Kidney epithelial cell (primary cell): ENCODE measurements around the gene IQCH. TPM values are rescaled to one million over a fixed set of nuclear protein-coding genes. Genes with fewer than 3 reads are reported as not detected.

Source experiments
- DNase-seq: peaks from one replicate; pipeline ENCODE4 v3.0.0-alpha.2; 2010; ENCODE audit warnings: low read depth
- H3K27me3 ChIP-seq: 2 replicates; pipeline ENCODE4 v1.6.0; 2011; ENCODE audit warnings: low read length; ENCODE audit not compliant: control insufficient read depth, insufficient read depth
- H3K36me3 ChIP-seq: 2 replicates; pipeline ENCODE4 v1.5.1; 2011; ENCODE audit warnings: low read length; ENCODE audit not compliant: control insufficient read depth, insufficient read depth
- H3K4me3 ChIP-seq: 2 replicates; pipeline ENCODE4 v1.5.1; 2011; ENCODE audit warnings: low read depth, mild to moderate bottlenecking, control low read depth, low read length
- total RNA-seq: library from RNA; depleted of rRNA; stranded (reverse); fragments of >200 nt; gene quantifications from 2 replicates; pipeline ENCODE4 v1.2.3, GENCODE V29; 2015
- TF ChIP-seq, protein P1 (sequence below): IDR thresholded peaks from 2 replicates; pipeline ENCODE4 v1.5.1; 2011; ENCODE audit warnings: mild to moderate bottlenecking, moderate library complexity, low read length, control low read depth, inconsistent platforms; ENCODE audit not compliant: insufficient read depth, poor library complexity, severe bottlenecking

The IQCH gene
- total RNA-seq, 1 donor from 2014 or later: 6.3 TPM

DNA sequence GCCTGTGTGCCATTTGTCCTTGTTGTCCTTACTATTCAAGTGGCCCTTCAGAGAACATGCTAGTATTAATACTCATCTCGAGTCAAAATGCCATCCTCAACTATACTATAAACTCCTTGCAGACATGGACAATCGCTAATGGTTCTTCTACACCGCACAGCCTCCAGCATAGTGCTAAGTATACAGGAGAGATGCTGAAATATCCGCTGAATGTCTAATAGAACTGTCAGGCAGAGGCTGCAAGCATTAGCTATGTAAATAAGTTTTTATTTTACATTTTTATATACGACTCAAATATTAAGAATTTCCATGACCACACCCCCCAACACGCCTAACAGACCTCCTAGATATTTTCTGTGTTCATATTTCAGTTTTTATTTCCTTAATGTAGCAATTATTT is 39.5 kb upstream of the IQCH start:
- no peak for DNase-seq
- TF ChIP-seq, protein P1, sequence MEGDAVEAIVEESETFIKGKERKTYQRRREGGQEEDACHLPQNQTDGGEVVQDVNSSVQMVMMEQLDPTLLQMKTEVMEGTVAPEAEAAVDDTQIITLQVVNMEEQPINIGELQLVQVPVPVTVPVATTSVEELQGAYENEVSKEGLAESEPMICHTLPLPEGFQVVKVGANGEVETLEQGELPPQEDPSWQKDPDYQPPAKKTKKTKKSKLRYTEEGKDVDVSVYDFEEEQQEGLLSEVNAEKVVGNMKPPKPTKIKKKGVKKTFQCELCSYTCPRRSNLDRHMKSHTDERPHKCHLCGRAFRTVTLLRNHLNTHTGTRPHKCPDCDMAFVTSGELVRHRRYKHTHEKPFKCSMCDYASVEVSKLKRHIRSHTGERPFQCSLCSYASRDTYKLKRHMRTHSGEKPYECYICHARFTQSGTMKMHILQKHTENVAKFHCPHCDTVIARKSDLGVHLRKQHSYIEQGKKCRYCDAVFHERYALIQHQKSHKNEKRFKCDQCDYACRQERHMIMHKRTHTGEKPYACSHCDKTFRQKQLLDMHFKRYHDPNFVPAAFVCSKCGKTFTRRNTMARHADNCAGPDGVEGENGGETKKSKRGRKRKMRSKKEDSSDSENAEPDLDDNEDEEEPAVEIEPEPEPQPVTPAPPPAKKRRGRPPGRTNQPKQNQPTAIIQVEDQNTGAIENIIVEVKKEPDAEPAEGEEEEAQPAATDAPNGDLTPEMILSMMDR: no peak
- H3K4me3 ChIP-seq: no peak overlapping the region
- H3K27me3 ChIP-seq: no peaks in the 10 kb centered on the region
- no peaks in the 10 kb centered on the region for H3K36me3 ChIP-seq

DNA sequence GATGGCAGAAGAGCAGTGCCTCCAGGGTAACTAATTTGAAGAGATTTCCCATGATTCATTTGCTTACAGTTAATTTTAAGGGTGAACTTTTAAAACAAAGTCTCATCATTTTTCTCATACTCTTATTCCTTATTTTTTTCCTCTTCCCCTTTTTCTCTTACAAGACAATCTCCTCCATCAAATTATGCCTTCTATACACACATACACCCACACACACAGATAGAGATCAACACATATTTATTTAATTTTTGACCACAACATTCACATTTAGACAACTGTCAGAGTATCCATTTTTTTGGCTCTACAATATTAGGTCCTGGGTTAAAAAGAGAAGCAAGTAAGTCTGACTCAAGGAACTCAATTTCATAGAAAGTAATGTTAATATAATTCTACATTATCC is 37.7 kb upstream of the IQCH start:
- TF ChIP-seq, protein P1: no peak
- Histone ChIP-seq H3K4me3 (no peak overlapping the region), H3K36me3 (no peaks in the 10 kb centered on the region), H3K27me3 (no peaks in the 10 kb centered on the region)
- no peak for DNase-seq

DNA sequence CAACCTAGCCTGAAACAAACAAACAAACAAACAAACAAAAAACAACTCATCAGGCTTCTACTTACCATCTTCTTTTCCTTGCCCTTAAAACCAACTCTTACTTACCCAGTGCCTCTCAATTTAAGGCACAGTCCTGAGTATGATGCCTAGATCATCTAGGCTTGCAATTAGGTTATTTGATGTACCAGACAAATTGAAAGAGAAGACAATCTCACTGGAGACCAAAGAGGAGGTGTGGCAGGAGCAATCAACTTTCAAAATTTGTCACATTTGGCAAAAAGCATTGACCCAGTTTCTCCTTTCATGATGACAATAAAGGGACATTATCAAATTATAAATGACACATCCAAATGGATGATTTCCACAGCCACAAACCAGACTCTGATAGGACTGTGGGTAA is 36.2 kb upstream of the IQCH start:
- H3K36me3 ChIP-seq: no peaks in the 10 kb centered on the region
- no peak for DNase-seq
- H3K4me3 ChIP-seq: no peak overlapping the region
- no peaks in the 10 kb centered on the region for H3K27me3 ChIP-seq
- TF ChIP-seq, protein P1: no peak

DNA sequence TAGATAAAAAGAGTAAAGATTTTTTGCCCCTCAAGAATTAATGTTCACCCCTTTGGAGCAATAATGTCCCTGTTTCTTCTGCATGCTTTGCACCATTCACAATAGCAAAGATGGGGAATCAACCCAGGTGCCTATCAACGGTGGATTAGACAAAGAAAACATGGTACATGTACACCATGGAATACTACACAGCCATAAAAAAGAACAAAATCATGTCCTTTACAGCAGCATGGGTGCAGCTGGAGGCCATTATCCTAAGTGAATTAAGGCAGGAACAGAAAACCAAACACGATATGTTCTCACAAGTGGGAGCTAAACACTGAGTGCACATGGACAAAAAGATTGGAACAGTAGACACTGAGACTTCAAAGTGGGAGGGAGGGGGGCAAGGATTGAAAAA is 35.3 kb upstream of the IQCH start:
- no peak overlapping the region for H3K4me3 ChIP-seq
- TF ChIP-seq, protein P1: no peak
- no peak for DNase-seq
- H3K27me3 ChIP-seq: no peaks in the 10 kb centered on the region
- H3K36me3 ChIP-seq: no peaks in the 10 kb centered on the region

DNA sequence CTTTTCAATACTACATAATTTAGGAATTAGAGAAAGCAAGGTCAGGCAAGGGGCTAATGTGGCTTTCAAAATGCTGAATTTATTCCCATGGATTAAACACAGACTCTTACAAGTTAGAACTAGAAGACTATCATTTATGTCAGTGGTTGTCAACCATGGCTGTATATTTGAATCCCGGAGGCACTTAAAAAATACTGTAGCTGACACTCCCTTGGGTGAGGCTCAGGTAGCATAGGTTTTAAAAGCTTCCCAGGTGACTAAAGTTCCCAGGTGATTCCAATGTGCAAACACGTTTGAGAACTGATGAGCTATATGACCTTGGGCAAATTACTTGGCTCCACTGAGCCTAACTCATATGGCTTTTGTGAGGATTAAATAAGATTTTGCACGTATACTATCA is 29.7 kb upstream of the IQCH start:
- TF ChIP-seq, protein P1: no peak
- Histone ChIP-seq H3K36me3 (no peaks in the 10 kb centered on the region), H3K4me3 (no peak overlapping the region), H3K27me3 (no peaks in the 10 kb centered on the region)
- DNase-seq: no peak

DNA sequence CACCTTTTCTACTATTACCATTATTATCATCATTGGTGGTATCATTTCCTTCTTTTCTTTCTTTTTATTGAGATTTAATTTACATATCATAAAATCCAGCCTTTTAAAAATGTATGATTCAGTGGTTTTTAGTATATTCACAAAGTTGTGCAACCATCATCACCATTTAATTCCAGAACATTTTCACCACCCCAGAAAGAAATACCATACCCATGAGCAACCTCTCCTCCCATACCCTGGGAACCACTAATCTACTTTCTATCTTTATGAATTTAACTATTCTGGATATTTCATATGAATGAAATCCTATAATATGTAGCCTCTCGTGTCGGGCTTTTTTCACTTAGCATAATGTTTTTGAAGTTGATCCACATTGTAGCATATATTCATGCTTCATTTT is 29.2 kb upstream of the IQCH start:
- Histone ChIP-seq H3K27me3 (no peaks in the 10 kb centered on the region), H3K4me3 (no peak overlapping the region), H3K36me3 (no peaks in the 10 kb centered on the region)
- TF ChIP-seq, protein P1: no peak
- DNase-seq: no peak
